OCI-LY7 (cell line): ENCODE results near the gene FIP1L1.

ENCODE experiments used
- CTCF ChIP-seq: fragments of 200-600 bp; sonication (generic); conservative IDR thresholded peaks from 2 replicates; pipeline ENCODE4 v1.5.1; 2014; ENCODE audit warnings: mild to moderate bottlenecking, antibody characterized with exemption, low read length, moderate library complexity, mixed read lengths
- EZH2phosphoT487 ChIP-seq: fragments of 200-600 bp; sonication (generic); IDR thresholded peaks from 2 replicates; pipeline ENCODE4 v1.6.1; 2018; ENCODE audit warnings: low read depth, borderline replicate concordance, mild to moderate bottlenecking, mixed run types, antibody characterized with exemption, low read length, moderate library complexity, mixed read lengths

- no peak for TF ChIP-seq CTCF
- TF ChIP-seq EZH2phosphoT487 = no peak
These were observed 541 bp upstream of the FIP1L1 start for GRCh38 chr4:53376900-53377299.
